ENCODE data around the gene MYO7B. TPM values are rescaled to one million over a fixed set of nuclear protein-coding genes. Genes with fewer than 3 reads are reported as not detected.

The MYO7B gene
- total and polyA plus RNA-seq, 4 donors: 0.51 to 4.7 (median 1.9) TPM

DNA sequence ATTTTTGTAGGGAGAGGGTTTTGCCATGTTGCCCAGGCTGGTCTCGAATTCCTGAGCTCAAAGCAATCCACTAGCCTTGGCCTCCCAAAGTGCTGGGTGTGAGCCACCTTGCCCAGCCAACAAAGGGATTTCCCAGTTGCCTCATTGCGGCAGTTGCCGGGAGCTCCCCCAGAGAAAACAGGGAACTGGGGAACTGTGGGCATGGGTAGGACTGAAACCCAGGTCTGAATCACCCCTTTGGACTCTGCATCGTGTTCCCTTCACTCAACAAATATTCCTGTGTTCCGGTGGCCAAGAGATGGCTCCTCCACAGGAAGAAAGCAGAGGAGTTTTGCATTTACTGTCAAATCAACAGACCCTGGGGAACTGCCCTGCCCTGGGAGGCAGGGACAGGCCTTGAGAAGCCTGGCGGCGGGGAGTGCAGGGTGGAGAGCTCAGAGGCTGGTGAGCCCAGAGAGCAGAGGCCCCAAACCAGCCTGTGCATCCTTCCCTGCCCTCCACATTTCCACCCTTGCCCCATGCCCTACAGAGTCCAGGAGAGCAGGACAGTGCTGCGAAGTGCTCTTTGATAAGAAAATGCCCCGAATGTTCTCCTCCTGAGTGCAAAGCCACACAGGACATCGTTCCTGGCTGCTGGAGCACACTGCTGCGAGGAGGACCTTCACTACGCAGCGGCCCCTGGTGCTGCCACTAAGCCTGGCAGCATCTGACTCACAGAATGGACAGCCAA is 24.9 kb downstream of the MYO7B start:
- H3K27me3 ChIP-seq (ENCODE audit: control insufficient read depth in 3 of 3, insufficient read depth in 3 of 3, low read length in 2 of 3): no peaks in the 10 kb centered on the region
- H3K9ac ChIP-seq (ENCODE audit: insufficient read depth in 1 of 2, low read length in 2 of 2): no peak overlapping the region
- peaks cover 0 to 5% (median 0%) of the 10 kb centered on the region in 4 donors for H3K9me3 ChIP-seq (ENCODE audit: control insufficient read depth in 4 of 4, insufficient read depth in 3 of 4, low read length in 3 of 4)
- WGBS, 2 donors: 78 to 88% methylated on average over 13 of the region's 13 CpGs
- DNase-seq: no peak
- no peak for ATAC-seq (ENCODE audit: insufficient read depth, low FRiP score)
- no peaks in the 10 kb centered on the region for H3K36me3 ChIP-seq (ENCODE audit: control insufficient read depth in 4 of 4, insufficient read depth in 4 of 4, low read length in 4 of 4)
- H3K4me1 ChIP-seq (ENCODE audit: control insufficient read depth in 5 of 5, insufficient read depth in 5 of 5, low read length in 5 of 5): no peaks in the 10 kb centered on the region
- TF ChIP-seq, protein P1, sequence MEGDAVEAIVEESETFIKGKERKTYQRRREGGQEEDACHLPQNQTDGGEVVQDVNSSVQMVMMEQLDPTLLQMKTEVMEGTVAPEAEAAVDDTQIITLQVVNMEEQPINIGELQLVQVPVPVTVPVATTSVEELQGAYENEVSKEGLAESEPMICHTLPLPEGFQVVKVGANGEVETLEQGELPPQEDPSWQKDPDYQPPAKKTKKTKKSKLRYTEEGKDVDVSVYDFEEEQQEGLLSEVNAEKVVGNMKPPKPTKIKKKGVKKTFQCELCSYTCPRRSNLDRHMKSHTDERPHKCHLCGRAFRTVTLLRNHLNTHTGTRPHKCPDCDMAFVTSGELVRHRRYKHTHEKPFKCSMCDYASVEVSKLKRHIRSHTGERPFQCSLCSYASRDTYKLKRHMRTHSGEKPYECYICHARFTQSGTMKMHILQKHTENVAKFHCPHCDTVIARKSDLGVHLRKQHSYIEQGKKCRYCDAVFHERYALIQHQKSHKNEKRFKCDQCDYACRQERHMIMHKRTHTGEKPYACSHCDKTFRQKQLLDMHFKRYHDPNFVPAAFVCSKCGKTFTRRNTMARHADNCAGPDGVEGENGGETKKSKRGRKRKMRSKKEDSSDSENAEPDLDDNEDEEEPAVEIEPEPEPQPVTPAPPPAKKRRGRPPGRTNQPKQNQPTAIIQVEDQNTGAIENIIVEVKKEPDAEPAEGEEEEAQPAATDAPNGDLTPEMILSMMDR (IDR thresholded peaks at IDR 0.05; ENCODE audit: control extremely low read depth, extremely low read depth): no peak
- no peak overlapping the region for H3K27ac ChIP-seq (ENCODE audit: low read depth in 1 of 2, low read length in 1 of 2)
- H3K4me3 ChIP-seq: no peak overlapping the region

DNA sequence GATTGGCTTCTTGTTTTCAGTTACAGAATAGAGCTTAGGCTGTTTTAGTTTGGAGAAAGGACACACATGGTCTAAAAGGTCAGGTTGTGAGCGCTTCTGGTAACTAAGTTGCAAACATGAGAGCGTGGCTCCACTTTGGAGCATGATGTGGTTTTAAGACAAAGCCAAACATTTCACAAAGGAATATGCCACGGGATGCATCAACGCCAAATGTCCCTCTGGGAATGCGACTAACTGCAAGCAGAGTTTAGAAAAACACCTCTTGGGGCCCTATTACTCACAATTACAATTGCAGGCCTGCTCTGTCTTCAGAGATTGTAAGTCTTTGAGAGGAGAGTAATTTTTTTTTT is 25.4 kb downstream of the MYO7B start:
- TF ChIP-seq, protein P1 (IDR thresholded peaks at IDR 0.05; ENCODE audit: control extremely low read depth, extremely low read depth): no peak
- 92 to 93% methylated on average over 5 of the region's 5 CpGs for WGBS, 2 donors
- Histone ChIP-seq H3K9ac (ENCODE audit: insufficient read depth in 1 of 2, low read length in 2 of 2) (no peak overlapping the region), H3K36me3 (ENCODE audit: control insufficient read depth in 4 of 4, insufficient read depth in 4 of 4, low read length in 4 of 4) (no peaks in the 10 kb centered on the region), H3K27ac (ENCODE audit: low read depth in 1 of 2, low read length in 1 of 2) (no peak overlapping the region), H3K9me3 (ENCODE audit: control insufficient read depth in 4 of 4, insufficient read depth in 3 of 4, low read length in 3 of 4) (peaks cover 0 to 5% (median 0%) of the 10 kb centered on the region in 4 donors), H3K4me1 (ENCODE audit: control insufficient read depth in 5 of 5, insufficient read depth in 5 of 5, low read length in 5 of 5) (no peaks in the 10 kb centered on the region), H3K4me3 (no peak overlapping the region), H3K27me3 (ENCODE audit: control insufficient read depth in 3 of 3, insufficient read depth in 3 of 3, low read length in 2 of 3) (no peaks in the 10 kb centered on the region)
- DNase-seq: no peak
- ATAC-seq (ENCODE audit: insufficient read depth, low FRiP score): no peak

DNA sequence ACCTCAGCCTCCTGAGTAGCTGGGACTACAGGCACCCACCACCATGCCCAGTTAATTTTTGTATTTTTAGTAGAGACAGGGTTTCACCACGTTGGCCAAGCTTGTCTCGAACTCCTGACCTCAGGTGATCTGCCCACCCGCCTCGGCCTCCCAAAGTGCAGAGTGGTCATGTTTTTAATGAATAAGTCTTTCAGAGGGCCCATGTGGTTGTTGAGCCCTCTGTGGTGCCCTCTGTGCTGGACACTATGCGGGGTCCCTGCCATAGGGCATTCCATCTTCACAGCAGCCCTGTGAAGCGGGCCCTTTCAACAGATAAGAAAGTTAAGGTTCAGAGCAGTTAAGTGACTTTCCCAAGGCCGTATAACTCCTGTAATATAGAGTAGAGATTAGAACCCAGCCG is 25.9 kb downstream of the MYO7B start:
- no peak for DNase-seq

More for the DNA sequence above, 25.9 kb downstream of the MYO7B start:
- TF ChIP-seq, protein P1 (IDR thresholded peaks at IDR 0.05; ENCODE audit: control extremely low read depth, extremely low read depth): no peak
- no peaks in the 10 kb centered on the region for H3K4me1 ChIP-seq (ENCODE audit: control insufficient read depth in 5 of 5, insufficient read depth in 5 of 5, low read length in 5 of 5)
- H3K9me3 ChIP-seq (ENCODE audit: control insufficient read depth in 4 of 4, insufficient read depth in 3 of 4, low read length in 3 of 4): peaks cover 0 to 5% (median 0%) of the 10 kb centered on the region in 4 donors
- no peaks in the 10 kb centered on the region for H3K27me3 ChIP-seq (ENCODE audit: control insufficient read depth in 3 of 3, insufficient read depth in 3 of 3, low read length in 2 of 3)
- ATAC-seq (ENCODE audit: insufficient read depth, low FRiP score): no peak
- no peak overlapping the region for H3K4me3 ChIP-seq
- no peak overlapping the region for H3K9ac ChIP-seq (ENCODE audit: insufficient read depth in 1 of 2, low read length in 2 of 2)
- 90 to 91% methylated on average over 8 of the region's 8 CpGs for WGBS, 2 donors
- no peak overlapping the region for H3K27ac ChIP-seq (ENCODE audit: low read depth in 1 of 2, low read length in 1 of 2)
- no peaks in the 10 kb centered on the region for H3K36me3 ChIP-seq (ENCODE audit: control insufficient read depth in 4 of 4, insufficient read depth in 4 of 4, low read length in 4 of 4)
